A549 (cell line): Measurements from ENCODE around the gene P4HB. TPM values are rescaled to one million over a fixed set of nuclear protein-coding genes. Genes with fewer than 3 reads are reported as not detected.

ENCODE experiments used
- ATAC-seq, 2 experiments: fragments of 200-7000 bp in 1 of 2; fragments of >200 bp in 1 of 2; cut with Nextera tagmentation in 1 of 2; cut with Tn5 transposase in 1 of 2; 3 replicates each; pipeline versions ENCODE4 v1.8.0 to v1.9.1; 2018 to 2020; ENCODE audit warnings: mild to moderate bottlenecking in 1 of 2, moderate library complexity in 1 of 2
- CTCF ChIA-PET: fragments of 300-600 bp; sonication (Branson Sonifier 250); formaldehyde crosslinking; extraction: SDS; loops from one replicate; lab custom pipeline; 2021; ENCODE audit warnings: antibody characterized with exemption, inconsistent platforms; lab: Yijun Ruan, JAX
- POLR2A ChIA-PET: fragments of 350-600 bp; formaldehyde crosslinking; extraction: SDS; loops from one replicate; lab custom pipeline; 2021; ENCODE audit warnings: antibody characterized with exemption, inconsistent platforms; lab: Yijun Ruan, JAX
- DNase-seq, 2 experiments: peaks; one replicate each; pipeline versions ENCODE4 v3.0.0 to v3.0.0-alpha.2; 2011 to 2016; ENCODE audit warnings: low read depth in 1 of 2, low spot score in 1 of 2
- FAIRE-seq: peaks from 2 replicates; lab custom pipeline; 2011; peaks lifted over from hg19 to GRCh38; lab: Jason Lieb, UNC
- H3K27ac ChIP-seq, 2 experiments: fragments of >200 bp; sonication (Bioruptor Twin); formaldehyde crosslinking; 3 replicates each; pipeline ENCODE4 v1.5.1; 2016 to 2017
- H3K4me1 ChIP-seq: fragments of >200 bp; sonication (Bioruptor Twin); formaldehyde crosslinking; 3 replicates; pipeline ENCODE4 v1.6.1; 2016
- H3K4me2 ChIP-seq: fragments of >200 bp; sonication (Bioruptor Twin); formaldehyde crosslinking; 3 replicates; pipeline ENCODE4 v1.6.1; 2016
- H3K4me3 ChIP-seq: fragments of >200 bp; sonication (Bioruptor Twin); formaldehyde crosslinking; 3 replicates; pipeline ENCODE4 v1.5.1; 2016
- H3K9me3 ChIP-seq: fragments of >200 bp; sonication (Bioruptor Twin); formaldehyde crosslinking; 3 replicates; pipeline ENCODE4 v1.6.1; 2016
- CBX8 ChIP-seq: fragments of 200-600 bp; sonication (generic); IDR thresholded peaks from 2 replicates; pipeline ENCODE4 v1.6.1; 2016
- CEBPB ChIP-seq, 2 experiments: fragments of >200 bp in 1 of 2; sonication (Bioruptor Twin) in 1 of 2; formaldehyde crosslinking in 1 of 2; IDR thresholded peaks; 2 replicates each; pipeline ENCODE4 v1.6.1; 2012 to 2016
- E2F6 ChIP-seq: IDR thresholded peaks from 2 replicates; pipeline ENCODE4 v1.6.1; 2012; ENCODE audit warnings: low read depth, borderline replicate concordance
- EHF ChIP-seq: fragments of 250-450 bp; sonication (Bioruptor Pico); IDR thresholded peaks from 2 replicates; pipeline ENCODE4 v1.5.0; 2020; ENCODE audit warnings: mild to moderate bottlenecking
- EP300 ChIP-seq, 2 experiments: fragments of >200 bp; sonication (Bioruptor Twin); formaldehyde crosslinking; IDR thresholded peaks; 2 replicates in 1 of 2; 3 replicates in 1 of 2; pipeline ENCODE4 v1.6.1; 2016 to 2017
- ESRRA ChIP-seq: fragments of 150-350 bp; IDR thresholded peaks from 2 replicates; pipeline ENCODE4 v1.6.1; 2014; ENCODE audit warnings: mild to moderate bottlenecking, low read length, borderline replicate concordance
- HDAC2 ChIP-seq: fragments of 200-600 bp; sonication (generic); IDR thresholded peaks from 2 replicates; pipeline ENCODE4 v1.6.1; 2016
- HEYL ChIP-seq: fragments of 250-450 bp; sonication (Bioruptor Pico); IDR thresholded peaks from 2 replicates; pipeline ENCODE4 v1.8.0; 2021; ENCODE audit warnings: mild to moderate bottlenecking, moderate library complexity
- HOXA7 ChIP-seq: fragments of 250-450 bp; sonication (Bioruptor Pico); IDR thresholded peaks from 2 replicates; pipeline ENCODE4 v1.5.0; 2020; ENCODE audit warnings: mild to moderate bottlenecking, moderate library complexity
- KDM1A ChIP-seq: fragments of 200-600 bp; sonication (generic); IDR thresholded peaks from 2 replicates; pipeline ENCODE4 v1.6.1; 2016; ENCODE audit warnings: low read depth, mild to moderate bottlenecking
- MYC ChIP-seq: IDR thresholded peaks from 2 replicates; pipeline ENCODE4 v1.6.1; 2012; ENCODE audit warnings: mild to moderate bottlenecking, inconsistent platforms, low read length, improper control_type of control experiment, borderline replicate concordance
- NPAS2 ChIP-seq: fragments of 250-450 bp; sonication (Bioruptor Pico); IDR thresholded peaks from 2 replicates; pipeline ENCODE4 v1.8.0; 2022; ENCODE audit warnings: mild to moderate bottlenecking, moderate library complexity, borderline replicate concordance
- NR3C1 ChIP-seq: fragments of >200 bp; sonication (Bioruptor Twin); formaldehyde crosslinking; IDR thresholded peaks from 3 replicates; pipeline ENCODE4 v1.6.1; 2017
- RAD21 ChIP-seq, 2 experiments: fragments of >200 bp in 1 of 2; sonication (Bioruptor Twin) in 1 of 2; formaldehyde crosslinking in 1 of 2; IDR thresholded peaks in 1 of 2; conservative IDR thresholded peaks in 1 of 2; 2 replicates in 1 of 2; 3 replicates in 1 of 2; pipeline ENCODE4 v1.6.1; 2012 to 2018; ENCODE audit warnings: inconsistent platforms in 1 of 2
- SREBF2 ChIP-seq: fragments of 450-650 bp; IDR thresholded peaks from 2 replicates; pipeline ENCODE4 v1.6.1; 2014; ENCODE audit warnings: mild to moderate bottlenecking, moderate library complexity
- WGBS: methylation state at CpG from one replicate; pipeline ENCODE4 v1.1.6; 2017; ENCODE audit errors: missing lambda C conversion rate; 5-methylcytosine and 5-hydroxymethylcytosine counted together
- polyA plus RNA-seq, 4 experiments: library from polyadenylated mRNA; depleted of rRNA in 3 of 4; stranded (reverse); fragments of >200 nt; fragmentation: RNase III in 1 of 4; extraction: RNeasy Plus Mini Kit Qiagen cat#74134 plus additional on column Dnase treatment in 1 of 4; gene quantifications; 2 replicates in 3 of 4; 3 replicates in 1 of 4; pipeline ENCODE4 v1.2.3, GENCODE V29; 2011 to 2017
- TF ChIP-seq, protein P1 (sequence below): IDR thresholded peaks from 2 replicates; pipeline ENCODE4 v1.6.1; 2012
- TF ChIP-seq, protein P2 (sequence below): fragments of 250-450 bp; sonication (Bioruptor Pico); IDR thresholded peaks from 2 replicates; pipeline ENCODE4 v1.5.0; 2020; ENCODE audit warnings: low read depth, mild to moderate bottlenecking, moderate library complexity
- TF ChIP-seq, protein P3 (sequence below): fragments of 250-450 bp; sonication (Bioruptor Pico); IDR thresholded peaks from 2 replicates; pipeline ENCODE4 v1.5.0; 2021; ENCODE audit warnings: mild to moderate bottlenecking, moderate library complexity, borderline replicate concordance

Gene P4HB
- polyA plus RNA-seq, 2 of the 4 experiments (the other 2 are of a cell fraction), result 102 to 622 TPM

- WGBS, result 33% methylated on average over 11 of the region's 13 CpGs
- ChIA-PET CTCF (interaction anchor here (0.8 to 4.7 kb wide), 7 partner anchors 10 to 118 kb away, joined by 3 to 25 read pairs (median 4); no protein-coding TSS in a partner anchor), POLR2A (no interaction called here)
- DNase-seq, result no peak
- Histone ChIP-seq H3K9me3 (no peaks in the 10 kb centered on the region), H3K4me2 (no peak overlapping the region), H3K4me3 (no peak overlapping the region), H3K27ac (no peak overlapping the region), H3K4me1 (peaks cover 36% of the 10 kb centered on the region)
- peak in 1 of 2 experiments; percentile 4; a peak in 1 of 6 replicates for ATAC-seq
- no peak for FAIRE-seq
- TF ChIP-seq NPAS2 (no peak), HOXA7 (no peak), EHF (CRISPR knock-in tag) (no peak), CEBPB (IDR thresholded peaks at IDR 0.05) (no peak), HEYL (CRISPR knock-in tag) (no peak), ESRRA (no peak), HDAC2 (no peak), SREBF2 (no peak), EP300 (IDR thresholded peaks at IDR 0.05) (no peak), MYC (no peak), NR3C1 (no peak)
- TF ChIP-seq, protein P1, sequence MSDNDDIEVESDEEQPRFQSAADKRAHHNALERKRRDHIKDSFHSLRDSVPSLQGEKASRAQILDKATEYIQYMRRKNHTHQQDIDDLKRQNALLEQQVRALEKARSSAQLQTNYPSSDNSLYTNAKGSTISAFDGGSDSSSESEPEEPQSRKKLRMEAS, result no peak
- TF ChIP-seq, protein P2, sequence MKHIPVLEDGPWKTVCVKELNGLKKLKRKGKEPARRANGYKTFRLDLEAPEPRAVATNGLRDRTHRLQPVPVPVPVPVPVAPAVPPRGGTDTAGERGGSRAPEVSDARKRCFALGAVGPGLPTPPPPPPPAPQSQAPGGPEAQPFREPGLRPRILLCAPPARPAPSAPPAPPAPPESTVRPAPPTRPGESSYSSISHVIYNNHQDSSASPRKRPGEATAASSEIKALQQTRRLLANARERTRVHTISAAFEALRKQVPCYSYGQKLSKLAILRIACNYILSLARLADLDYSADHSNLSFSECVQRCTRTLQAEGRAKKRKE (CRISPR knock-in tag), result no peak
- TF ChIP-seq, protein P3, sequence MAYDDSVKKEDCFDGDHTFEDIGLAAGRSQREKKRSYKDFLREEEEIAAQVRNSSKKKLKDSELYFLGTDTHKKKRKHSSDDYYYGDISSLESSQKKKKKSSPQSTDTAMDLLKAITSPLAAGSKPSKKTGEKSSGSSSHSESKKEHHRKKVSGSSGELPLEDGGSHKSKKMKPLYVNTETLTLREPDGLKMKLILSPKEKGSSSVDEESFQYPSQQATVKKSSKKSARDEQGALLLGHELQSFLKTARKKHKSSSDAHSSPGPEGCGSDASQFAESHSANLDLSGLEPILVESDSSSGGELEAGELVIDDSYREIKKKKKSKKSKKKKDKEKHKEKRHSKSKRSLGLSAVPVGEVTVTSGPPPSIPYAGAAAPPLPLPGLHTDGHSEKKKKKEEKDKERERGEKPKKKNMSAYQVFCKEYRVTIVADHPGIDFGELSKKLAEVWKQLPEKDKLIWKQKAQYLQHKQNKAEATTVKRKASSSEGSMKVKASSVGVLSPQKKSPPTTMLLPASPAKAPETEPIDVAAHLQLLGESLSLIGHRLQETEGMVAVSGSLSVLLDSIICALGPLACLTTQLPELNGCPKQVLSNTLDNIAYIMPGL (CRISPR knock-in tag), result no peak
- TF ChIP-seq, all 56 proteins: peak for 0
These were observed 52.5 kb downstream of the P4HB start for GRCh38 chr17:81807839-81808238.

- ChIA-PET POLR2A (no interaction called here), CTCF (interaction anchor here (1.0 to 4.7 kb wide), 7 partner anchors 10 to 103 kb away, joined by 3 to 25 read pairs (median 4); no protein-coding TSS in a partner anchor)
- WGBS, result 36% methylated on average over 18 of the region's 18 CpGs
- Histone ChIP-seq H3K4me1 (peaks cover 36% of the 10 kb centered on the region), H3K4me3 (no peak overlapping the region), H3K4me2 (no peak overlapping the region), H3K27ac (no peak overlapping the region), H3K9me3 (no peaks in the 10 kb centered on the region)
- DNase-seq (no peak), ATAC-seq (peak; percentile 1 to 36; a peak in 3 of 6 replicates), FAIRE-seq (no peak)
- TF ChIP-seq KDM1A (no peak), CBX8 (no peak)
These were observed 53.1 kb downstream of the P4HB start for GRCh38 chr17:81807210-81807719.

- ATAC-seq (peak; percentile 2 to 51; a peak in 3 of 6 replicates), DNase-seq (no peak)
- ChIA-PET CTCF (interaction anchor here (1.0 to 4.7 kb wide), 6 partner anchors 11 to 102 kb away, joined by 3 to 25 read pairs (median 4); no protein-coding TSS in a partner anchor), POLR2A (no interaction called here)
- Histone ChIP-seq H3K4me3 (no peak overlapping the region), H3K9me3 (no peaks in the 10 kb centered on the region), H3K4me2 (0 out of 3 replicates have a peak overlapping the region, but pooled peaks have one; percentile 3)
- TF ChIP-seq E2F6 (no peak), RAD21 (conservative IDR thresholded peaks at IDR 0.05 in 1 of 2, IDR thresholded peaks at IDR 0.05 in 1 of 2) (peak in 1 of 2 experiments; percentile 15; a peak in 1 of 5 replicates)
- TF ChIP-seq, all 56 proteins: peak for 1
- WGBS, result 15% methylated on average over 14 of the region's 23 CpGs
- Histone ChIP-seq H3K4me1 (peaks cover 36% of the 10 kb centered on the region), H3K27ac (no peak overlapping the region)
- FAIRE-seq, result no peak
These were observed 53.7 kb downstream of the P4HB start for GRCh38 chr17:81806461-81807209.
